GM21367 (cell line): ENCODE data around the gene PRPSAP1.

Source experiments
- ATAC-seq: cut with Tn5 transposase; IDR thresholded peaks from one replicate; pipeline ENCODE4 v1.9.1; 2021; ENCODE audit not compliant: unreplicated experiment

PRPSAP1 gene

GRCh38 chr17:76383546-76384221, 30.0 kb upstream of the PRPSAP1 start:
- no peak for ATAC-seq

- ATAC-seq: no peak
Observed at GRCh38 chr17:76382803-76383545, 29.3 kb upstream of the PRPSAP1 start.

- no peak for ATAC-seq
Observed at GRCh38 chr17:76382351-76382802, 28.7 kb upstream of the PRPSAP1 start.

GRCh38 chr17:76381633-76382350, 28.1 kb upstream of the PRPSAP1 start:
- no peak for ATAC-seq

- no peak for ATAC-seq
Observed at GRCh38 chr17:76379646-76380376, 26.1 kb upstream of the PRPSAP1 start.

- ATAC-seq: no peak
Observed at GRCh38 chr17:76379275-76379641, 25.5 kb upstream of the PRPSAP1 start.

GRCh38 chr17:76378548-76379274, 25.0 kb upstream of the PRPSAP1 start:
- ATAC-seq: no peak

GRCh38 chr17:76376318-76377133, 22.8 kb upstream of the PRPSAP1 start:
- no peak for ATAC-seq

- no peak for ATAC-seq
Observed at GRCh38 chr17:76371656-76372628, 18.2 kb upstream of the PRPSAP1 start.

- no peak for ATAC-seq
Observed at GRCh38 chr17:76370261-76370993, 16.7 kb upstream of the PRPSAP1 start.

- ATAC-seq: no peak
Observed at GRCh38 chr17:76369804-76370203, 16.1 kb upstream of the PRPSAP1 start.

GRCh38 chr17:76369379-76369778, 15.7 kb upstream of the PRPSAP1 start:
- ATAC-seq: no peak

- ATAC-seq: no peak
Observed at GRCh38 chr17:76368545-76368944, 14.8 kb upstream of the PRPSAP1 start.

GRCh38 chr17:76367642-76368041, 13.9 kb upstream of the PRPSAP1 start:
- ATAC-seq: no peak

- ATAC-seq: no peak
Observed at GRCh38 chr17:76366247-76366646, 12.5 kb upstream of the PRPSAP1 start.

GRCh38 chr17:76365256-76365903, 11.7 kb upstream of the PRPSAP1 start:
- no peak for ATAC-seq

GRCh38 chr17:76363107-76363842, 9.6 kb upstream of the PRPSAP1 start:
- ATAC-seq: no peak
